GM18502 (cell line): ENCODE results near the gene CLDN8.

ENCODE experiments used
- ATAC-seq: cut with Tn5 transposase; IDR thresholded peaks from one replicate; pipeline ENCODE4 v1.9.1; 2021; ENCODE audit warnings: mild to moderate bottlenecking; ENCODE audit not compliant: unreplicated experiment, poor library complexity

Gene CLDN8

GRCh38 chr21:30207252-30207579 lies 8.7 kb downstream of the CLDN8 start:
- no peak for ATAC-seq

GRCh38 chr21:30206551-30207251 lies 9.2 kb downstream of the CLDN8 start:
- ATAC-seq: no peak

- ATAC-seq: no peak
Observed at GRCh38 chr21:30200000-30200399, 15.9 kb downstream of the CLDN8 start.

- peak; percentile 64 for ATAC-seq
Observed at GRCh38 chr21:30194701-30195299, 21.1 kb downstream of the CLDN8 start.

- ATAC-seq: no peak
Observed at GRCh38 chr21:30193201-30193600, 22.7 kb downstream of the CLDN8 start.

- ATAC-seq: no peak
Observed at GRCh38 chr21:30190554-30190953, 25.3 kb downstream of the CLDN8 start.

- no peak for ATAC-seq
Observed at GRCh38 chr21:30189773-30190172, 26.1 kb downstream of the CLDN8 start.

DNA sequence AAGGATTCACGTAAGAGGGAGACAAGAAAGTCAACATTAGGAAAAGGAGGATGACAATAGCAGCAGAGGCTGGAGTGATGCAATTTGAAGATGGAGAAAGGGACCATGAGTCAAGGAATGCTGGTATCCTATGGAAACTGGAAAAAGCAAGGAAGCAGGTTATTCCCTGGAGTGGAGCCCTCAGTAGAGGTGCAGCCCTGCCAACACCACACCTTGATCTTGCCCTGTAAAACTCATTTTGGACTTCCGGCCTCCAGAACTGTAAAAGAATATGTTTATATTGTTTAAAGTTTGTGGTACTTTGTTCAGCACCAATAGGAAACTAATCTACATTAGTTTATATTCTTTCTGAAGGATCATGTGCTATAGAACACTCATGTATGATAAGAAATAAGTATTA lies 29.7 kb downstream of the CLDN8 start:
- ATAC-seq: no peak

GRCh38 chr21:30168086-30168485 lies 47.8 kb downstream of the CLDN8 start:
- ATAC-seq: no peak

GRCh38 chr21:30166705-30167104 lies 49.2 kb downstream of the CLDN8 start, which contains the start of gene CLDN17:
Gene CLDN17 (minus strand): TSS chr21:30166805. CDS start chr21:30166617, 188 bp downstream.
- ATAC-seq: no peak

DNA sequence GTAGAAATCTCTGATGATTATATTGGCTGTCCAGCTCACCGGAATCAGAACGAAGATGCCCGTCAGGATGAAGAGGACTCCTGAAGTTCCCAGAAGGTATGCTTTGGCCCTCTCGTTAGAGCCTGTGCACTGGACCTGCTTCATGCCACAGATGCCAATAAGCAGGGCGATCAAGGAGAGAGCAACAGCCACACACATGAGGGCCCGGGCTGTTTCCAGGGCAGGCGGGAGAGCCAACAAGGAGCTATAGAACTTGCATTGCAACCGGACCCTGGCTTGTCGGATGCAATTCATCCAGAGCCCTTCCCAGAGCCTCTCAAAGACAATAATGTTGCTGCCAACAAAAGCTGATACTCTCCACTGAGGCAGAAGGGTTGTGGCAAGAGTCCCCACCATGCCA lies 49.7 kb downstream of the CLDN8 start:
- ATAC-seq: no peak

DNA sequence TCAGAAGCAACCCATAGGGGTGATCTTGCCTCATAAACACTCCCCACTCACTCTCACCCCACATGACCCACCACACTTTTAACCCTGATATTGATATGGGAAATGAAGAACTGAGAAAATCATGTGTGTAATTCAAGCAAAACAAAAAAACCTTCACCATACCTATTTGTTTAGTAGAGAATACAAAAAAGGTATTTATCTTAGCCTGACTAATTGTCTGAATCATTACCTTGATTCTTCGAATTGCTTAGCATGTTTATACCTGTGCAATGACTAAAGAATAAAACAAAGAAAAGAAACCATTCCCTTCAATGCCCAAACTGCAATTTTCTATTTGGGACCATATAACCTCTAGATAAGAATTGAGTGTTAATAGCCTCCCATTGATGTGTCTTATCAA lies 51.1 kb downstream of the CLDN8 start:
- ATAC-seq: no peak
